Measurements from ENCODE around the gene ITGB8.

ITGB8 gene

GRCh38 chr7:20456701-20457100 is 126.0 kb downstream of the ITGB8 start:
- no peak overlapping the region for H3K27ac ChIP-seq
- TF ChIP-seq CTCF (IDR thresholded peaks at IDR 0.05) (no peak), ZFX (IDR thresholded peaks at IDR 0.05; ENCODE audit: borderline replicate concordance) (no peak)

GRCh38 chr7:20458521-20458920 is 127.8 kb downstream of the ITGB8 start:
- no peak overlapping the region for H3K27ac ChIP-seq
- TF ChIP-seq ZFX (IDR thresholded peaks at IDR 0.05; ENCODE audit: borderline replicate concordance): no peak
- TF ChIP-seq CTCF (IDR thresholded peaks at IDR 0.05): no peak

- no peak overlapping the region for H3K27ac ChIP-seq
- no peak for TF ChIP-seq CTCF (IDR thresholded peaks at IDR 0.05)
- no peak for TF ChIP-seq ZFX (IDR thresholded peaks at IDR 0.05; ENCODE audit: borderline replicate concordance)
Measured at GRCh38 chr7:20459419-20459818, 128.7 kb downstream of the ITGB8 start.

GRCh38 chr7:20464891-20465290 is 134.2 kb downstream of the ITGB8 start:
- H3K27ac ChIP-seq: no peak overlapping the region
- no peak for TF ChIP-seq ZFX (IDR thresholded peaks at IDR 0.05; ENCODE audit: borderline replicate concordance)
- no peak for TF ChIP-seq CTCF (IDR thresholded peaks at IDR 0.05)

Measured in 22Rv1 (cell line).